ENCODE measurements around the gene TWF2.

DNA sequence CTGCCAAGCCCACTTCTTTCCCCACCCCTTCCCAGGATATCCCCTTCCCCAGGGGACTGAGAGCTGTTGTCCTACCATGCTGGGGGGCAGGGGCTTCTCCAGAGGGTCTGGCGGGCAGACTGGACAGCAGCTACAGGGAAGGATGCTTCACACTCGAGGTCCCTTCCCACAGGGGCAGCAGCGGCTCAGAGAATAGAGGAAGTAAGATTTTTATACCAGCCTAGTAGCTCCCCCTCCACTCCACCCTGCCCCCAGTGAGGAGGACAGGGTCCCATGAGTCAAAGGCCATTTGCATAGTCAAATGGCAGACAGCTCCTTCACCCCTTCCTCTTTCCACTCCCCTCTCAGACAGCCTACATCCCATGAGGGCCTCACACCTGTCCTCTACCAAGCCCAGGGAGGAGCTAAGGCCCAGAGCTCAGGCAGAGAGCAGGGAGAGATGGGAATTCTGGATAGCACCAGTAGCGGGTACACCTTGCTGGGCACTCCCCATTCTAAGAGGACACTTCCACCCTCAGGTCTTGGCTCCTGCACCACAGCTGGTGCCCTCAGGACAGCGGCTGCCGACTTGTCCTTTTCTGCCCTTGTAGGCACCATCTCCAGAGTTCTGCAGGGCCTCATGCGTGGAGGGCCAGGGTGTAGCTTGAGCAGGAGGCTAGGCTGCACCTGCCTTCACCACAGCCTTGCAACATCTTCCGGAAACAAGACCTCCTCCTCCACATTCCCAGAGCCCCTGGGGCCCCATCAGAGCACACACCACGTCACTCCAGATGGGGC is 13.3 kb downstream of the TWF2 start, which contains the start of gene TLR9:
- TF ChIP-seq, protein P1, sequence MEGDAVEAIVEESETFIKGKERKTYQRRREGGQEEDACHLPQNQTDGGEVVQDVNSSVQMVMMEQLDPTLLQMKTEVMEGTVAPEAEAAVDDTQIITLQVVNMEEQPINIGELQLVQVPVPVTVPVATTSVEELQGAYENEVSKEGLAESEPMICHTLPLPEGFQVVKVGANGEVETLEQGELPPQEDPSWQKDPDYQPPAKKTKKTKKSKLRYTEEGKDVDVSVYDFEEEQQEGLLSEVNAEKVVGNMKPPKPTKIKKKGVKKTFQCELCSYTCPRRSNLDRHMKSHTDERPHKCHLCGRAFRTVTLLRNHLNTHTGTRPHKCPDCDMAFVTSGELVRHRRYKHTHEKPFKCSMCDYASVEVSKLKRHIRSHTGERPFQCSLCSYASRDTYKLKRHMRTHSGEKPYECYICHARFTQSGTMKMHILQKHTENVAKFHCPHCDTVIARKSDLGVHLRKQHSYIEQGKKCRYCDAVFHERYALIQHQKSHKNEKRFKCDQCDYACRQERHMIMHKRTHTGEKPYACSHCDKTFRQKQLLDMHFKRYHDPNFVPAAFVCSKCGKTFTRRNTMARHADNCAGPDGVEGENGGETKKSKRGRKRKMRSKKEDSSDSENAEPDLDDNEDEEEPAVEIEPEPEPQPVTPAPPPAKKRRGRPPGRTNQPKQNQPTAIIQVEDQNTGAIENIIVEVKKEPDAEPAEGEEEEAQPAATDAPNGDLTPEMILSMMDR (IDR thresholded peaks at IDR 0.05), result no peak
- TF ChIP-seq POLR2A (IDR thresholded peaks at IDR 0.05) (no peak), EP300 (IDR thresholded peaks at IDR 0.05) (no peak)
